Hepatocyte (in vitro differentiated cells): ENCODE measurements around the gene ASB15. TPM values are rescaled to one million over a fixed set of nuclear protein-coding genes. Genes with fewer than 3 reads are reported as not detected.

Source experiments
- DNase-seq: peaks from one replicate; pipeline ENCODE4 v3.0.0-alpha.2; 2016; ENCODE audit warnings: low spot score
- H2AFZ ChIP-seq: fragments of 200-600 bp; sonication (generic); 2 replicates; pipeline ENCODE4 v1.6.0; 2016; ENCODE audit warnings: antibody characterized with exemption, mild to moderate bottlenecking
- H3K27ac ChIP-seq: fragments of 200-600 bp; sonication (generic); 2 replicates; pipeline ENCODE4 v1.5.1; 2016; ENCODE audit warnings: mild to moderate bottlenecking
- H3K27me3 ChIP-seq: fragments of 200-600 bp; sonication (generic); 2 replicates; pipeline ENCODE4 v1.6.1; 2016
- H3K36me3 ChIP-seq: fragments of 200-600 bp; sonication (generic); replicated peaks from 2 replicates; pipeline ENCODE4 v1.5.1; 2016; ENCODE audit warnings: low read depth; ENCODE audit not compliant: insufficient read depth
- H3K4me1 ChIP-seq: fragments of 200-600 bp; sonication (generic); 2 replicates; pipeline ENCODE4 v1.5.1; 2016; ENCODE audit warnings: mild to moderate bottlenecking, moderate library complexity; ENCODE audit not compliant: insufficient read depth
- H3K4me2 ChIP-seq: fragments of 200-600 bp; sonication (generic); 2 replicates; pipeline ENCODE4 v1.6.0; 2016
- H3K4me3 ChIP-seq: fragments of 200-600 bp; sonication (generic); 2 replicates; pipeline ENCODE4 v1.5.1; 2016; ENCODE audit warnings: mild to moderate bottlenecking
- H3K79me2 ChIP-seq: fragments of 200-600 bp; sonication (generic); 2 replicates; pipeline ENCODE4 v1.6.0; 2017; ENCODE audit warnings: mild to moderate bottlenecking
- H3K9me2 ChIP-seq: fragments of 200-600 bp; sonication (generic); replicated peaks from 2 replicates; pipeline ENCODE4 v1.6.0; 2017; ENCODE audit warnings: mild to moderate bottlenecking; ENCODE audit not compliant: insufficient read depth
- H3K9me3 ChIP-seq: fragments of 200-600 bp; sonication (generic); 2 replicates; pipeline ENCODE4 v1.5.1; 2016; ENCODE audit warnings: low read depth, mild to moderate bottlenecking
- H4K20me1 ChIP-seq: fragments of 200-600 bp; sonication (generic); 2 replicates; pipeline ENCODE4 v1.6.0; 2016; ENCODE audit warnings: mild to moderate bottlenecking; ENCODE audit not compliant: insufficient read depth, poor library complexity, severe bottlenecking
- CTCF ChIP-seq: fragments of 200-600 bp; sonication (generic); IDR thresholded peaks from 2 replicates; pipeline ENCODE4 v1.5.1; 2016; ENCODE audit warnings: antibody characterized with exemption, mild to moderate bottlenecking; ENCODE audit not compliant: poor library complexity
- EZH2 ChIP-seq: fragments of 200-600 bp; sonication (generic); IDR thresholded peaks from 2 replicates; pipeline ENCODE4 v1.6.1; 2016; ENCODE audit warnings: antibody characterized with exemption, mild to moderate bottlenecking, borderline replicate concordance
- EZH2phosphoT487 ChIP-seq: fragments of 200-600 bp; sonication (generic); IDR thresholded peaks from one replicate; pipeline ENCODE4 v1.6.1; 2018; ENCODE audit warnings: antibody characterized with exemption, mild to moderate bottlenecking, low read depth, moderate library complexity; ENCODE audit not compliant: unreplicated experiment, severe bottlenecking
- WGBS: methylation state at CpG from one replicate; pipeline ENCODE4 v1.1.6; 2016; ENCODE audit warnings: low lambda C conversion rate; ENCODE audit errors: missing lambda C conversion rate; 5-methylcytosine and 5-hydroxymethylcytosine counted together
- polyA plus RNA-seq: library from polyadenylated mRNA; unstranded; fragments of >200 nt; fragmentation: Nextera tagmentation; extraction: Ambion mirVana; gene quantifications from 2 replicates; pipeline ENCODE4 v1.2.1, GENCODE V29; 2016
- total RNA-seq: library from RNA; depleted of rRNA; stranded (reverse); fragments of >200 nt; gene quantifications from 2 replicates; pipeline ENCODE4 v1.2.3, GENCODE V29; 2014

The ASB15 gene
- total and polyA plus RNA-seq, 2 experiments from 2014 or later: not detected

GRCh38 chr7:123675181-123675473 is 73.5 kb downstream of the ASB15 start:
- Histone ChIP-seq H3K4me1 (peaks cover 10% of the 10 kb centered on the region), H2AFZ (no peak overlapping the region), H3K27me3 (no peaks in the 10 kb centered on the region), H3K27ac (no peak overlapping the region), H3K9me3 (no peaks in the 10 kb centered on the region), H3K36me3 (no peaks in the 10 kb centered on the region), H3K79me2 (no peaks in the 10 kb centered on the region), H3K4me2 (no peak overlapping the region), H4K20me1 (no peaks in the 10 kb centered on the region), H3K4me3 (no peak overlapping the region), H3K9me2 (no peaks in the 10 kb centered on the region)
- TF ChIP-seq EZH2phosphoT487: no peak
- no peak for TF ChIP-seq CTCF
- no peak for TF ChIP-seq EZH2
- DNase-seq: no peak

GRCh38 chr7:123677061-123677715 is 75.6 kb downstream of the ASB15 start:
- TF ChIP-seq EZH2phosphoT487 (no peak), EZH2 (no peak), CTCF (no peak)
- DNase-seq: no peak
- H3K4me1 ChIP-seq: peaks cover 20% of the 10 kb centered on the region
- H3K27me3 ChIP-seq: no peaks in the 10 kb centered on the region
- H2AFZ ChIP-seq: no peak overlapping the region
- H3K9me2 ChIP-seq: no peaks in the 10 kb centered on the region
- no peaks in the 10 kb centered on the region for H3K36me3 ChIP-seq
- no peaks in the 10 kb centered on the region for H3K9me3 ChIP-seq
- H3K4me2 ChIP-seq: no peak overlapping the region
- no peak overlapping the region for H3K4me3 ChIP-seq
- 88% methylated on average over 2 of the region's 2 CpGs for WGBS
- no peaks in the 10 kb centered on the region for H4K20me1 ChIP-seq
- H3K79me2 ChIP-seq: no peaks in the 10 kb centered on the region
- H3K27ac ChIP-seq: no peak overlapping the region

DNA sequence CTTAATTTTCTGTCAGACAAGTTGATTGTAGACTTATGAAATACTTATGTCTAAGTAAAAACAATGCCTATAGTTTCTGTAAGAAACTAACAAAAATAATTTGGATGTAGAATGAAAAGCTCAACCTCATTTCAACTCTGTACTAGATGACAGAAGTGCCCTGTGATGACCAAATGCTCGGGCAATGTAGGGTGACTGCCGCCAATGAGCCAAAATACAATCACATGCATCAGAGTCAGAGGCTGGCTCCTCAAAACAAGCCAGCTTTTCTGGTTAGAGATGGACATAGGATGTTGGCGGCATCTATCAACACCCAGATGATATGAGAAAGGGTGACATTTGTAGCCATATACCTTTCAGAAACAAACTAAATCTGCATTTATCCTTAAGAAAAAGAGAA is 78.0 kb downstream of the ASB15 start:
- Histone ChIP-seq H3K79me2 (no peaks in the 10 kb centered on the region), H3K27me3 (no peaks in the 10 kb centered on the region), H3K27ac (no peak overlapping the region), H3K9me3 (no peaks in the 10 kb centered on the region), H3K36me3 (no peaks in the 10 kb centered on the region), H2AFZ (no peak overlapping the region), H3K4me1 (peaks cover 15% of the 10 kb centered on the region), H3K4me3 (no peak overlapping the region), H3K9me2 (no peaks in the 10 kb centered on the region), H3K4me2 (no peak overlapping the region), H4K20me1 (no peaks in the 10 kb centered on the region)
- TF ChIP-seq EZH2phosphoT487 (no peak), EZH2 (no peak), CTCF (no peak)
- 98% methylated on average over 3 of the region's 3 CpGs for WGBS
- DNase-seq: no peak

DNA sequence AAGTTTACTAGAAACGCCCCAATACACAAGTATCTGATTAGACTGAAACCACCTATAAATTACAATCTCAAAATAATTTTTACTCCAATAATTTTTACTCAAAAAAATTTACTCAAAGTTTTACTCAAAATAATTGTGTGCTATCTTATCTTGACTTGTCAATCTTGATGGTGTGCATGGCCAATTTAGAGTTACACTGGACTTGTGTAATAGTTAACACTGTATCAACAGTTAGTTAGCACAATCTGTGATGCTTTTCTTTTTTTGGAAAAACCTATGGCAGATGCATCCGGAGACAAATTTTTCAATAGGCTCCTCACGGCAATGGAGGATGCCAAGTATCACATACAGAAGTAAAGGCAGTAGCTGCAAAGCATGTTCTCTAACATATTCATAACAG is 79.0 kb downstream of the ASB15 start:
- 80% methylated on average over 3 of the region's 3 CpGs for WGBS
- H3K36me3 ChIP-seq: no peaks in the 10 kb centered on the region
- DNase-seq: no peak

More for the DNA sequence above, 79.0 kb downstream of the ASB15 start:
- Histone ChIP-seq H3K4me3 (no peak overlapping the region), H3K79me2 (no peaks in the 10 kb centered on the region), H3K4me2 (no peak overlapping the region), H3K27ac (no peak overlapping the region), H2AFZ (no peak overlapping the region), H3K9me2 (no peaks in the 10 kb centered on the region), H3K4me1 (peaks cover 11% of the 10 kb centered on the region), H3K27me3 (no peaks in the 10 kb centered on the region), H3K9me3 (no peaks in the 10 kb centered on the region), H4K20me1 (no peaks in the 10 kb centered on the region)
- TF ChIP-seq EZH2phosphoT487 (no peak), CTCF (no peak), EZH2 (no peak)
